OCI-LY7 (cell line): Measurements from ENCODE around the gene PPIL6.

Experiments used
- CTCF ChIP-seq: fragments of 200-600 bp; sonication (generic); conservative IDR thresholded peaks from 2 replicates; pipeline ENCODE4 v1.5.1; 2014; ENCODE audit warnings: mild to moderate bottlenecking, antibody characterized with exemption, low read length, moderate library complexity, mixed read lengths
- EZH2phosphoT487 ChIP-seq: fragments of 200-600 bp; sonication (generic); IDR thresholded peaks from 2 replicates; pipeline ENCODE4 v1.6.1; 2018; ENCODE audit warnings: low read depth, borderline replicate concordance, mild to moderate bottlenecking, mixed run types, antibody characterized with exemption, low read length, moderate library complexity, mixed read lengths

GRCh38 chr6:109393886-109394281 lies 46.5 kb downstream of the PPIL6 start:
- TF ChIP-seq CTCF, result no peak
- TF ChIP-seq EZH2phosphoT487, result no peak
